Activated CD4-positive, alpha-beta T cell treated with anti-CD3 and anti-CD28 coated beads, Interleukin-2, amount 10 ng/mL, durations not matched to agents 7 days and 5 days (primary cell): Measurements from ENCODE around the gene STX2. TPM values are rescaled to one million over a fixed set of nuclear protein-coding genes. Genes with fewer than 3 reads are reported as not detected.

Experiments
- CTCF ChIA-PET: fragments of 350-600 bp; sonication (Branson Sonifier 250); formaldehyde crosslinking; loops from one replicate; lab custom pipeline; 2021; ENCODE audit warnings: antibody characterized with exemption; lab: Charles Lee
- POLR2A ChIA-PET: fragments of 350-600 bp; sonication (Branson Sonifier 250); formaldehyde crosslinking; loops from one replicate; lab custom pipeline; 2021; ENCODE audit warnings: antibody characterized with exemption; lab: Charles Lee
- DNase-seq: peaks from one replicate; pipeline ENCODE4 v3.0.0-alpha.2; 2020
- H3K27ac Mint-ChIP-seq: one replicate; pipeline ENCODE4 v1.8.0; 2021; ENCODE audit warnings: mild to moderate bottlenecking, moderate library complexity, mixed read lengths
- H3K27me3 Mint-ChIP-seq: one replicate; pipeline ENCODE4 v1.8.0; 2021; ENCODE audit warnings: mixed read lengths
- H3K36me3 Mint-ChIP-seq: one replicate; pipeline ENCODE4 v1.8.0; 2021; ENCODE audit warnings: low read depth, mixed read lengths
- H3K4me1 Mint-ChIP-seq: one replicate; pipeline ENCODE4 v1.8.0; 2021; ENCODE audit warnings: mixed read lengths
- H3K4me3 Mint-ChIP-seq: one replicate; pipeline ENCODE4 v1.8.0; 2021; ENCODE audit warnings: mild to moderate bottlenecking, moderate library complexity, mixed read lengths
- H3K9me3 Mint-ChIP-seq: one replicate; pipeline ENCODE4 v1.8.0; 2021; ENCODE audit warnings: mixed read lengths
- total RNA-seq, 2 experiments: library from RNA; stranded (reverse); gene quantifications; one replicate each; pipeline ENCODE4 v1.2.3, GENCODE V29; 2021

The STX2 gene
- total RNA-seq, 2 experiments from 2014 or later = 23.2 to 25.5 TPM

DNA sequence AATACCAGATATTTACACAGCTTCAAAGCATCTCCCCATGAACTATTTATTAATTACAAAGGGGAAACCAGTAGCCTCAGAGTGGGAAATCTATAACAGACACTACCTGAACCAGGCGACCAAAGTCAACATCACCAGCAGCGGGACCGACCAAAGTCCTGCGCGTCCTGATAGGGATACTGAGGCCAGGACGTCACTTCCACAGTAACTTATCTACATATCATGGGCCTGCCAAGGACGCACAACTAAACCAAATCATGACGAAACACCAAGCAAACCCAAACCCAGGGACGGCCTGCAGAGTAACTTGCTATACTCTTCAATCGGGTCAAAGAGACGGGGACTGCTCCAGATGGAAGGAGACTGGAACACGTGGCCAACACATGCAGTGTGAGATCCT lies 96.9 kb downstream of the STX2 start:
- ChIA-PET CTCF (no interaction called here), POLR2A (no interaction called here)
- H3K4me1 Mint-ChIP-seq = no peaks in the 10 kb centered on the region
- peaks cover 2% of the 10 kb centered on the region for H3K9me3 Mint-ChIP-seq
- no peak overlapping the region for H3K4me3 Mint-ChIP-seq
- DNase-seq = no peak
- H3K36me3 Mint-ChIP-seq = no peaks in the 10 kb centered on the region
- H3K27ac Mint-ChIP-seq = no peak overlapping the region
- H3K27me3 Mint-ChIP-seq = no peaks in the 10 kb centered on the region

Other genes starting within 250 kb of the STX2 start
- not detected for gene RIMBP2, start 123.0 kb downstream of the STX2 start, total RNA-seq
- 1,000 to 10,000 TPM; 1,033 to 1,124 TPM for gene RAN, start 32.8 kb upstream of the STX2 start, total RNA-seq
- under 1 TPM in 1 of 2 experiments, not detected in 1; 0.05 TPM for gene ADGRD1, start 114.7 kb upstream of the STX2 start, total RNA-seq